Ascending aorta (tissue), 2 donors: ENCODE measurements around the gene FRAS1. TPM values are rescaled to one million over a fixed set of nuclear protein-coding genes. Genes with fewer than 3 reads are reported as not detected.
"Not testable (repeated sequence)": the region's sequence is repeated elsewhere in the genome, so short reads cannot be mapped to it uniquely, and the experiment has no call there.

ENCODE experiments used
- DNase-seq, 2 donors: peaks; one replicate each; pipeline ENCODE4 v3.0.0-alpha.2; 2019; ENCODE audit warnings: low spot score in 2 of 2
- H3K27ac ChIP-seq, 2 donors: fragments of 200-600 bp; sonication (generic); one replicate each; pipeline ENCODE4 v1.5.1; 2016 to 2017; ENCODE audit warnings: mild to moderate bottlenecking in 1 of 2
- H3K27me3 ChIP-seq: fragments of 200-600 bp; sonication (generic); one replicate; pipeline ENCODE4 v1.5.1; 2017
- H3K36me3 ChIP-seq, 2 donors: fragments of 200-600 bp; sonication (generic); one replicate each; pipeline ENCODE4 v1.5.1; 2016
- H3K4me1 ChIP-seq, 2 donors: fragments of 200-600 bp; sonication (generic); one replicate each; pipeline ENCODE4 v1.5.1; 2016 to 2017; ENCODE audit warnings: mild to moderate bottlenecking in 1 of 2
- H3K4me3 ChIP-seq, 2 donors: fragments of 200-600 bp; sonication (generic); one replicate each; pipeline ENCODE4 v1.5.1; 2016 to 2017; ENCODE audit warnings: mild to moderate bottlenecking in 1 of 2
- H3K9me3 ChIP-seq, 2 donors: fragments of 200-600 bp; sonication (generic); one replicate each; pipeline ENCODE4 v1.5.1; 2016
- intact Hi-C: fragments of 100-400 bp; cut with DNase I; formaldehyde crosslinking; loops from one replicate; pipeline ENCODE4 v1.15.1; 2023
- total RNA-seq: library from RNA; depleted of rRNA; stranded (reverse); fragments of >200 nt; gene quantifications from one replicate; pipeline ENCODE4 v1.1.0, GENCODE V29; 2016
- TF ChIP-seq, protein P1 (sequence below), 3 experiments: fragments of 200-600 bp in 2 of 3; fragments of 450-650 bp in 1 of 3; sonication (generic) in 2 of 3; IDR thresholded peaks; one replicate each; pipeline ENCODE4 v1.5.1; 2016 to 2019; ENCODE audit warnings: antibody characterized with exemption in 3 of 3, mild to moderate bottlenecking in 1 of 3, moderate library complexity in 1 of 3

The FRAS1 gene
- total RNA-seq, 1 donor from 2014 or later = 0.75 TPM

DNA sequence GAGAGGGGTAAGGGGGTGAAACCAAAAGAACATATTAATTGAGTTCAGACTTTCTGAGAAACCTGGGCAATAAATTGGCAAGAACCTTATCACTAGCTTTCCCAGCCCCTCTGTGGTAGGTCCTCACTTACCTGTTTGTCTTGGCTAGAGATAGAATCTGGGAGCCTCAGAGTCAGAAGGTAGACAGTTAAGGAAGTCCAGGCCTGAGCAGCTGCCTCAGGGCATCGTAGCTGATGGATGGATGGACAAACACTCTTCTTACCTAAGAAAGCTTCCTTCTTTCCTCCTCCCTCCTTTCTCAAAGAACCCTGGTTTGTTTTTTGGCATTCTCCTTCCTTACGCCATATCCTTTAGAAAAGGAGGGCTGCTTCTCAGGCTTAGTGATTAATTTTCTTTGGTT, 24.4 kb downstream of the FRAS1 start:
- no peak for DNase-seq
- TF ChIP-seq, protein P1, sequence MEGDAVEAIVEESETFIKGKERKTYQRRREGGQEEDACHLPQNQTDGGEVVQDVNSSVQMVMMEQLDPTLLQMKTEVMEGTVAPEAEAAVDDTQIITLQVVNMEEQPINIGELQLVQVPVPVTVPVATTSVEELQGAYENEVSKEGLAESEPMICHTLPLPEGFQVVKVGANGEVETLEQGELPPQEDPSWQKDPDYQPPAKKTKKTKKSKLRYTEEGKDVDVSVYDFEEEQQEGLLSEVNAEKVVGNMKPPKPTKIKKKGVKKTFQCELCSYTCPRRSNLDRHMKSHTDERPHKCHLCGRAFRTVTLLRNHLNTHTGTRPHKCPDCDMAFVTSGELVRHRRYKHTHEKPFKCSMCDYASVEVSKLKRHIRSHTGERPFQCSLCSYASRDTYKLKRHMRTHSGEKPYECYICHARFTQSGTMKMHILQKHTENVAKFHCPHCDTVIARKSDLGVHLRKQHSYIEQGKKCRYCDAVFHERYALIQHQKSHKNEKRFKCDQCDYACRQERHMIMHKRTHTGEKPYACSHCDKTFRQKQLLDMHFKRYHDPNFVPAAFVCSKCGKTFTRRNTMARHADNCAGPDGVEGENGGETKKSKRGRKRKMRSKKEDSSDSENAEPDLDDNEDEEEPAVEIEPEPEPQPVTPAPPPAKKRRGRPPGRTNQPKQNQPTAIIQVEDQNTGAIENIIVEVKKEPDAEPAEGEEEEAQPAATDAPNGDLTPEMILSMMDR (IDR thresholded peaks at IDR 0.05) = no peak
- Histone ChIP-seq H3K36me3 (no peaks in the 10 kb centered on the region), H3K9me3 (no peaks in the 10 kb centered on the region), H3K4me3 (no peak overlapping the region), H3K4me1 (no peaks in the 10 kb centered on the region), H3K27me3 (no peaks in the 10 kb centered on the region), H3K27ac (no peak overlapping the region)
- intact Hi-C loops = no loop called here

GRCh38 chr4:78083035-78083434, 25.9 kb downstream of the FRAS1 start:
- Histone ChIP-seq H3K4me1 (no peaks in the 10 kb centered on the region), H3K9me3 (no peaks in the 10 kb centered on the region), H3K27me3 (no peaks in the 10 kb centered on the region), H3K36me3 (no peaks in the 10 kb centered on the region), H3K27ac (no peak overlapping the region), H3K4me3 (no peak overlapping the region)
- intact Hi-C loops = no loop called here
- TF ChIP-seq, protein P1 (IDR thresholded peaks at IDR 0.05) = no peak
- no peak for DNase-seq

- no peaks in the 10 kb centered on the region for H3K9me3 ChIP-seq
- no peaks in the 10 kb centered on the region for H3K27me3 ChIP-seq
- no peaks in the 10 kb centered on the region for H3K36me3 ChIP-seq
- DNase-seq = no peak
- no peaks in the 10 kb centered on the region for H3K4me1 ChIP-seq
- H3K4me3 ChIP-seq = no peak overlapping the region
- TF ChIP-seq, protein P1 (IDR thresholded peaks at IDR 0.05) = no peak
- no peak overlapping the region for H3K27ac ChIP-seq
- intact Hi-C loops = no loop called here
Observed at GRCh38 chr4:78091534-78091933, 34.4 kb downstream of the FRAS1 start.

DNA sequence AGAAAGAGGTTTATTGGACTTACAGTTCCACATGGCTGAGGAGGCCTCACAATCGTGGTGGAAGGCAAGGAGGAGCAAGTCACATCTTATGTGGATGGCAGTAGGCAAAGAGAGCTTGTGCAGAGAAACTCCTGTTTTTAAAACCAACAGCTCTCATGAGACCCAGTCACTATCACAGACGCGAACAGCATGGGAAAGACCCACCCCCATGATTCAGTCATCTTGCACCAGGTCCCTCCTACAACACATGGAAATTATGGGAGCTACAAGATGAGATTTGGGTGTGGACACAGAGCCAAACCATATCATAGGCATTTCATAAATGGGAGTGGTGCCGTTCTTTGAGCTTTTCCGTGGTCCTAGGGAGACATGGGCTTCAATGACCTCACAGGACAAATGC, 35.2 kb downstream of the FRAS1 start:
- H3K4me1 ChIP-seq, H3K27ac ChIP-seq, H3K4me3 ChIP-seq, H3K9me3 ChIP-seq, intact Hi-C loops, H3K27me3 ChIP-seq, H3K36me3 ChIP-seq, DNase-seq: not testable (repeated sequence)

GRCh38 chr4:78092850-78093249, 35.7 kb downstream of the FRAS1 start:
- TF ChIP-seq, protein P1 (IDR thresholded peaks at IDR 0.05) = no peak
- no peaks in the 10 kb centered on the region for H3K27me3 ChIP-seq
- no peak for DNase-seq
- H3K9me3 ChIP-seq = no peaks in the 10 kb centered on the region
- H3K27ac ChIP-seq = no peak overlapping the region
- H3K36me3 ChIP-seq = no peaks in the 10 kb centered on the region
- intact Hi-C loops = no loop called here
- no peak overlapping the region for H3K4me3 ChIP-seq
- no peaks in the 10 kb centered on the region for H3K4me1 ChIP-seq

DNA sequence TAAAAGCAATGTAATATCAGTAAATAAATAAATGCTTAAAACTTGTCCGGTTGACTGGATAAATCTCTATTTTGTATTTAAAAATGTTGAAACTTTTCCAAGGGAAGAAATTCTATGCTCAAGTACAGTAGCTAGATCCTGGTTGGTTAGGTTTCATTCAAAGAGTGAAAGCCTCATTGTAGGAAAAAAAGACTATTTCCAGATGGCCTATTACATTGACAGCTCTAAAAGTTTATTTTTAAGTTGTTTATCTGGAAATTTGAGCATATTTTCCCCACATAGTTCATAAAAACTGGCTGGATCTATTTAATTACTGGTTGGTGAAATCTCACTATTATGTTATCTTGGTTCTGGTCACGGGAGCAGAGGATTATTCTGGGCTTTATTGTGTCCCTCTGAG, 38.0 kb downstream of the FRAS1 start:
- DNase-seq = no peak
- H3K4me1 ChIP-seq = no peaks in the 10 kb centered on the region
- intact Hi-C loops = no loop called here

More for the DNA sequence above, 38.0 kb downstream of the FRAS1 start:
- H3K27ac ChIP-seq = no peak overlapping the region
- no peaks in the 10 kb centered on the region for H3K27me3 ChIP-seq
- TF ChIP-seq, protein P1 (IDR thresholded peaks at IDR 0.05) = no peak
- no peak overlapping the region for H3K4me3 ChIP-seq
- no peaks in the 10 kb centered on the region for H3K36me3 ChIP-seq
- H3K9me3 ChIP-seq = no peaks in the 10 kb centered on the region
